ENCODE results near the gene ADAM12.
"Not testable (repeated sequence)": the region's sequence is repeated elsewhere in the genome, so short reads cannot be mapped to it uniquely, and the experiment has no call there.

Gene ADAM12

GRCh38 chr10:126256864-126257263 lies 131.4 kb downstream of the ADAM12 start:
- no peak for DNase-seq

- DNase-seq: no peak
Measured at GRCh38 chr10:126255313-126255712, 133.0 kb downstream of the ADAM12 start.

- no peak for DNase-seq
Measured at GRCh38 chr10:126253611-126253998, 134.7 kb downstream of the ADAM12 start.

- DNase-seq: no peak
Measured at GRCh38 chr10:126252884-126253610, 135.2 kb downstream of the ADAM12 start.

- DNase-seq: no peak
Measured at GRCh38 chr10:126251778-126252407, 136.4 kb downstream of the ADAM12 start.

- DNase-seq: no peak
Measured at GRCh38 chr10:126250527-126251310, 137.6 kb downstream of the ADAM12 start.

- no peak for DNase-seq
Measured at GRCh38 chr10:126250045-126250444, 138.2 kb downstream of the ADAM12 start.

GRCh38 chr10:126247446-126247975 lies 140.8 kb downstream of the ADAM12 start:
- no peak for DNase-seq

GRCh38 chr10:126246396-126246795 lies 141.9 kb downstream of the ADAM12 start:
- not testable (repeated sequence) for DNase-seq

GRCh38 chr10:126245501-126245900 lies 142.8 kb downstream of the ADAM12 start:
- no peak for DNase-seq

GRCh38 chr10:126243971-126244370 lies 144.3 kb downstream of the ADAM12 start:
- DNase-seq: no peak

- no peak for DNase-seq
Measured at GRCh38 chr10:126243306-126243705, 145.0 kb downstream of the ADAM12 start.

GRCh38 chr10:126242397-126243260 lies 145.6 kb downstream of the ADAM12 start:
- DNase-seq: peak; percentile 77

- DNase-seq: peak; percentile 67
Measured at GRCh38 chr10:126240483-126240882, 147.8 kb downstream of the ADAM12 start.

- DNase-seq: peak; percentile 40
Measured at GRCh38 chr10:126239844-126240243, 148.4 kb downstream of the ADAM12 start.

- DNase-seq: no peak
Measured at GRCh38 chr10:126235979-126236851, 152.1 kb downstream of the ADAM12 start.

- DNase-seq: no peak
Measured at GRCh38 chr10:126235091-126235978, 152.9 kb downstream of the ADAM12 start.

- no peak for DNase-seq
Measured at GRCh38 chr10:126234630-126235029, 153.6 kb downstream of the ADAM12 start.

- DNase-seq: no peak
Measured at GRCh38 chr10:126233182-126234148, 154.8 kb downstream of the ADAM12 start.
